Body of pancreas (tissue), 4 donors: ENCODE results near the gene SENP6.

Experiments
- CTCF ChIP-seq, 7 experiments: fragments of 450-650 bp in 4 of 7; fragments of 200-600 bp in 3 of 7; sonication (generic) in 3 of 7; IDR thresholded peaks; one replicate each; pipeline ENCODE4 v1.5.1; 2016 to 2019; ENCODE audit warnings: antibody characterized with exemption in 7 of 7
- POLR2A ChIP-seq, 3 donors: fragments of 450-650 bp; IDR thresholded peaks; one replicate each; pipeline ENCODE4 v1.6.1; 2016; ENCODE audit warnings: antibody characterized with exemption in 3 of 3, mild to moderate bottlenecking in 2 of 3

- TF ChIP-seq CTCF (IDR thresholded peaks at IDR 0.05) (no peak), POLR2A (IDR thresholded peaks at IDR 0.05) (no peak)
Observed at GRCh38 chr6:75608956-75609533, 7.4 kb downstream of the SENP6 start.
